ENCODE data around the gene GRIP2. TPM values are rescaled to one million over a fixed set of nuclear protein-coding genes. Genes with fewer than 3 reads are reported as not detected.
A peak's percentile ranks its signal among the peaks of the same experiment; 100 is the strongest.

Gene GRIP2
- total RNA-seq, 2 donors from 2014 or later = 0.47 to 0.53 TPM

DNA sequence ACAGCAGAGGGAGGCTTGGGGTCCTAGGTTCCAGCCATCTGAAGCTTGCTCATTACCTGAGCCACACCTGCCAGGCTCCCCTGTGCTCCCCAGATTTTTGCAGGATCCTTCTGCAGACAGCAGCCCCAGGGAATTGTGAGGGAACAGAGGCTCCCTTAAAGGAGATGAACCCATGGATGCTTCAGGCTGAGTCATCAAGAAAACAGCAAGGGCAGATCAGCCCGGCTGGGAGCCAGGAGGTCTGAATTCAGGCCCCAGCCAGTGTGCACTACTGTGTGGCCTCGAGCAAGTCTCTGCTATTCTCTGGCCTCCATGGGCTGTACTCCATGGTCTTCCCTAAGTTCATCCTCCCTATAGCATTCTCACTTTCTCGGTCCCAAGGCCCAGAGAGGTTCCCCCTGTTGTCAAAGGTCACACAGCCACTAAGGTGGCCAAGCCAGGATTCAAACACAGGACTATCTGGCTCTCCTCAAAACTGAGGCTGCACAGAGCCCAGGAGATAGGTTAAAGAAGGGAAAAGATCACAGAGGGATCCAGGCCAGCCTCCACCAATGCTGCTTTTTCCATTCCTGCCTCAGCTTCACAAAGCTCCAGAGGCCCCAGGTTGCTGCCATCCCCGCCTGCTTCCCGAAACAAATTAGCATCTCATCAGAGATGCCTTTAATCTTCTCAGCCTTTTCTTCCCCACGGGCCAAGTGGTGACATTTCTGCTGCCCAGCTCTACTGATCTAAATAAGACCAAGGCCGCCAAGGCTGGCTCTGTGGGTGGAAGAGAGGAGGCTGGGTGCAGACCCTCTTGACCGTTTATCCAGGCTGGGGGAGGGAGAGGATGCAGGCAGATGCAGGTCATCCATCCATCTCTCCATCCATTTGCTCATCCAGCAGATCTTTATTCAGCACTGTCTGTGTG lies 21.2 kb upstream of the GRIP2 start:
- H3K27me3 ChIP-seq = no peaks in the 10 kb centered on the region
- H3K36me3 ChIP-seq = no peaks in the 10 kb centered on the region
- no peak overlapping the region for H3K9ac ChIP-seq (ENCODE audit: low read depth in 2 of 2, low read length in 2 of 2)
- H3K4me3 ChIP-seq = no peak overlapping the region
- intact Hi-C loops (cut with DNase I) = no loop called here
- no peak overlapping the region for H3K27ac ChIP-seq
- TF ChIP-seq, protein P1, sequence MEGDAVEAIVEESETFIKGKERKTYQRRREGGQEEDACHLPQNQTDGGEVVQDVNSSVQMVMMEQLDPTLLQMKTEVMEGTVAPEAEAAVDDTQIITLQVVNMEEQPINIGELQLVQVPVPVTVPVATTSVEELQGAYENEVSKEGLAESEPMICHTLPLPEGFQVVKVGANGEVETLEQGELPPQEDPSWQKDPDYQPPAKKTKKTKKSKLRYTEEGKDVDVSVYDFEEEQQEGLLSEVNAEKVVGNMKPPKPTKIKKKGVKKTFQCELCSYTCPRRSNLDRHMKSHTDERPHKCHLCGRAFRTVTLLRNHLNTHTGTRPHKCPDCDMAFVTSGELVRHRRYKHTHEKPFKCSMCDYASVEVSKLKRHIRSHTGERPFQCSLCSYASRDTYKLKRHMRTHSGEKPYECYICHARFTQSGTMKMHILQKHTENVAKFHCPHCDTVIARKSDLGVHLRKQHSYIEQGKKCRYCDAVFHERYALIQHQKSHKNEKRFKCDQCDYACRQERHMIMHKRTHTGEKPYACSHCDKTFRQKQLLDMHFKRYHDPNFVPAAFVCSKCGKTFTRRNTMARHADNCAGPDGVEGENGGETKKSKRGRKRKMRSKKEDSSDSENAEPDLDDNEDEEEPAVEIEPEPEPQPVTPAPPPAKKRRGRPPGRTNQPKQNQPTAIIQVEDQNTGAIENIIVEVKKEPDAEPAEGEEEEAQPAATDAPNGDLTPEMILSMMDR (IDR thresholded peaks at IDR 0.05) = no peak
- H3K9me3 ChIP-seq = no peaks in the 10 kb centered on the region
- DNase-seq = no peak
- H3K4me1 ChIP-seq = no peaks in the 10 kb centered on the region

DNA sequence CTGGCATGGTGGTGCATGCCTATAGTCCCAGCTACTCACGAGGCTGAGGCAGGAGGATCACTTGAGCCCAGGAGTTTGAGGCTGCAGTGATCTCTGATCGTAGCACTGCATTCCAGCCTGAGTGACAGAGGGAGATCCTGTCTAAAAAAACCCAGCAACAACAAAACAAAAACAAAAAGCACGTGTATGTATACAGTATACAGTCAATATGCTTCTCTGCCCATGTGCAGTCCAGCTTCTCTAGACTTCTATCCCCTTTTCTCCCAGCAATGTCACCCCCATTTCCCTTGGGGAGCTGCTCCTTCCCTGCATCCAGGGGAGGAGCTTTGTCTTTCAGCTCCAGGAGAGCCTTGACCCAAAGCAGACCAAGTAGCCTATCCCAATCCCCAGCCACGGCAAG lies 20.0 kb upstream of the GRIP2 start:
- H3K4me1 ChIP-seq = no peaks in the 10 kb centered on the region
- TF ChIP-seq, protein P1 (IDR thresholded peaks at IDR 0.05) = no peak
- H3K9ac ChIP-seq (ENCODE audit: low read depth in 2 of 2, low read length in 2 of 2) = no peak overlapping the region
- H3K27me3 ChIP-seq = no peaks in the 10 kb centered on the region
- no peak for DNase-seq
- intact Hi-C loops (cut with DNase I) = no loop called here
- H3K36me3 ChIP-seq = no peaks in the 10 kb centered on the region
- H3K4me3 ChIP-seq = no peak overlapping the region
- no peaks in the 10 kb centered on the region for H3K9me3 ChIP-seq
- H3K27ac ChIP-seq = no peak overlapping the region

DNA sequence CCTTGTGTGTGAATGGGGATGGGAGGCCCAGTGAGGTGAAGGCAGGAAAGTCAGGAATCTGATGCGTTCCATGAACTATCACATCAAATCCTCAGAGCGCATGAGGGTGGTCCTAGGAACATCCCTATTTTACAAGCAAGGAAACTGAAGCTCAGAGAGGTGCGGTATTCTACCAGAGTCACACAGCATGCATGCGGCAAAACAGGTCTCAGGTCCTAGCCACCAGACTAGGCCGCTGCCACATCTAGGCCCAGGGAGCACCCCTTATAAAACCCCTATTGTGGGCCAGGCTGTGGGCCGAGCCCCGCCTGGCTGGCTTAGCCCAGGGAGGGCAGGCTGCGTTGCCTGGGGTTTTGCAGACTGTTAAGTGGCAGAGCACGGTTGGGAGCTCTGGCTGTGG lies 17.9 kb upstream of the GRIP2 start:
- Histone ChIP-seq H3K36me3 (no peaks in the 10 kb centered on the region), H3K9me3 (no peaks in the 10 kb centered on the region), H3K4me3 (no peak overlapping the region), H3K27me3 (no peaks in the 10 kb centered on the region), H3K9ac (ENCODE audit: low read depth in 2 of 2, low read length in 2 of 2) (no peak overlapping the region), H3K4me1 (no peaks in the 10 kb centered on the region), H3K27ac (no peak overlapping the region)
- TF ChIP-seq, protein P1 (IDR thresholded peaks at IDR 0.05) = no peak
- no peak for DNase-seq
- intact Hi-C loops (cut with DNase I) = no loop called here

DNA sequence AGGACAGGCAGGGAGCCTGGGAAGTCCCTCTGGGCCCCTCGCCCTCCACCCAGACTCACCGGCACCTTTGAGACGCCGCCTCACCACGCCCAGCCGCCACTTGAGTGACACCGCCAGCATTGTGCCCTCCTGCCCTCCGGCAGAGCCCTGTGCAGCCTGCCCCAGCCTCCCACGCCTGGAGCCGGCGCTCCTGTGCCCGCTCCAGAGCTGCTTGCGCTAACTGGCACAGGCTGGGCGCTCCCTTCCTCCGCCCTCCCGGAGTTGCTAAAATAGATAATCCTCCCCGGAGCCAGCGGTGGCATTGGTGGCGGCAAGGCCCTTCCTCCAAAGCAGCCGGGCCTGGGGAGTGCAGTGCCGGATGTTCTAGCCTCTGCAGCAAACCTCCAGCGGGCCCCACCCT lies 15.7 kb upstream of the GRIP2 start:
- Histone ChIP-seq H3K4me3 (no peak overlapping the region), H3K9me3 (no peaks in the 10 kb centered on the region), H3K4me1 (no peaks in the 10 kb centered on the region), H3K36me3 (no peaks in the 10 kb centered on the region), H3K27ac (no peak overlapping the region), H3K9ac (ENCODE audit: low read depth in 2 of 2, low read length in 2 of 2) (no peak overlapping the region), H3K27me3 (no peaks in the 10 kb centered on the region)
- intact Hi-C loops (cut with DNase I) = no loop called here
- TF ChIP-seq, protein P1 (IDR thresholded peaks at IDR 0.05) = no peak
- DNase-seq = peak; percentile 41

DNA sequence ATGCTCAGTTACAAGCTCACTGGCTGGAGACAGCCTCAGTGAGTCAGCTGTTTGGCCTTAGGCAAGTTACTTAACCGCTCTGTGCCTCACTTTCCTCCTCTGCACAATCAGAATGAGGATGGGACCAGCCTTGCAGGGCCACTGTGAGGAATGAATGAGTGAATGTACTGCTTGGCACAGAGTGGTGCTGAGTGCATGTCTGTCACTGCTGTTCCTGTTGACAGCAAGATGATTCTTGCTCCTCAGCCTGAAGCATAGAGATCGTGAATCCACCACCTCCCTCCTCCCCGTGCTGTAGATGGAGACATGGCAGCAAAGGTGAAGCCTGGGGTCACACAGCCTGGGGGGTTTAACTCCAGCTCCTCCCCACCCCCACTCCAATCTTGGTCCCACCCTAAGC lies 14.6 kb upstream of the GRIP2 start:
- intact Hi-C loops (cut with DNase I) = no loop called here
- H3K9ac ChIP-seq (ENCODE audit: low read depth in 2 of 2, low read length in 2 of 2) = no peak overlapping the region
- no peaks in the 10 kb centered on the region for H3K36me3 ChIP-seq
- TF ChIP-seq, protein P1 (IDR thresholded peaks at IDR 0.05) = no peak
- no peaks in the 10 kb centered on the region for H3K27me3 ChIP-seq
- no peak overlapping the region for H3K27ac ChIP-seq
- H3K9me3 ChIP-seq = no peaks in the 10 kb centered on the region
- H3K4me3 ChIP-seq = no peak overlapping the region
- DNase-seq = no peak
- H3K4me1 ChIP-seq = no peaks in the 10 kb centered on the region
